ENCODE data around the gene HS3ST2. TPM values are rescaled to one million over a fixed set of nuclear protein-coding genes. Genes with fewer than 3 reads are reported as not detected.

HS3ST2 gene
- total and polyA plus RNA-seq, 2 experiments from 2014 or later = 0.17 TPM; not detected in 1

DNA sequence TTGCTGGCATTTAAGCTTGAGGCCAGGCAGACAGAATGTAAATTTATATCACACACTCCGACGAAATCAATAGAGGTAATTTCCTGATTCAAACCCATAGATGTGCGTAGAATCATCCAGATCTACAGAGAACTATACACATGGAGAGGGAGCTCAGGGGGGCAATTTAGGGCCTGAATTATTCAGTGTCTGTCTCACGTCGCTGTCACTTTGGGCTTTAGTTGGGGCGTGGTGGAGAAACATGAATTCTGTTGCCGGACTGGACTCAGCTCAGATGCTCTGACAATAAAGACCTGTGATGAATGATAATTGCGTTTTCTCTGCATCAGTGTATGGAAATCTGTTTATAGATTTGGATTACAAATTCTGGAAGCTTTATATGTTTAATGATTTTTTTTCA is 32.5 kb upstream of the HS3ST2 start:
- Histone ChIP-seq H3K9me3 (ENCODE audit: low read depth) (no peaks in the 10 kb centered on the region), H4K20me1 (ENCODE audit: insufficient read depth, poor library complexity, severe bottlenecking) (no peaks in the 10 kb centered on the region), H3K36me3 (replicated peaks; ENCODE audit: insufficient read depth, low read depth) (no peaks in the 10 kb centered on the region), H3K79me2 (no peaks in the 10 kb centered on the region), H3K4me1 (ENCODE audit: insufficient read depth) (no peaks in the 10 kb centered on the region), H3K4me3 (no peak overlapping the region), H3K4me2 (no peak overlapping the region), H3K27me3 (no peaks in the 10 kb centered on the region), H3K27ac (no peak overlapping the region), H3K9me2 (replicated peaks; ENCODE audit: insufficient read depth) (no peaks in the 10 kb centered on the region), H2AFZ (no peak overlapping the region)
- 76% methylated on average over 8 of the region's 8 CpGs for WGBS (ENCODE audit: low lambda C conversion rate, missing lambda C conversion rate)
- DNase-seq (ENCODE audit: low spot score) = no peak
- TF ChIP-seq, protein P1, sequence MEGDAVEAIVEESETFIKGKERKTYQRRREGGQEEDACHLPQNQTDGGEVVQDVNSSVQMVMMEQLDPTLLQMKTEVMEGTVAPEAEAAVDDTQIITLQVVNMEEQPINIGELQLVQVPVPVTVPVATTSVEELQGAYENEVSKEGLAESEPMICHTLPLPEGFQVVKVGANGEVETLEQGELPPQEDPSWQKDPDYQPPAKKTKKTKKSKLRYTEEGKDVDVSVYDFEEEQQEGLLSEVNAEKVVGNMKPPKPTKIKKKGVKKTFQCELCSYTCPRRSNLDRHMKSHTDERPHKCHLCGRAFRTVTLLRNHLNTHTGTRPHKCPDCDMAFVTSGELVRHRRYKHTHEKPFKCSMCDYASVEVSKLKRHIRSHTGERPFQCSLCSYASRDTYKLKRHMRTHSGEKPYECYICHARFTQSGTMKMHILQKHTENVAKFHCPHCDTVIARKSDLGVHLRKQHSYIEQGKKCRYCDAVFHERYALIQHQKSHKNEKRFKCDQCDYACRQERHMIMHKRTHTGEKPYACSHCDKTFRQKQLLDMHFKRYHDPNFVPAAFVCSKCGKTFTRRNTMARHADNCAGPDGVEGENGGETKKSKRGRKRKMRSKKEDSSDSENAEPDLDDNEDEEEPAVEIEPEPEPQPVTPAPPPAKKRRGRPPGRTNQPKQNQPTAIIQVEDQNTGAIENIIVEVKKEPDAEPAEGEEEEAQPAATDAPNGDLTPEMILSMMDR (IDR thresholded peaks at IDR 0.05; ENCODE audit: poor library complexity) = no peak

DNA sequence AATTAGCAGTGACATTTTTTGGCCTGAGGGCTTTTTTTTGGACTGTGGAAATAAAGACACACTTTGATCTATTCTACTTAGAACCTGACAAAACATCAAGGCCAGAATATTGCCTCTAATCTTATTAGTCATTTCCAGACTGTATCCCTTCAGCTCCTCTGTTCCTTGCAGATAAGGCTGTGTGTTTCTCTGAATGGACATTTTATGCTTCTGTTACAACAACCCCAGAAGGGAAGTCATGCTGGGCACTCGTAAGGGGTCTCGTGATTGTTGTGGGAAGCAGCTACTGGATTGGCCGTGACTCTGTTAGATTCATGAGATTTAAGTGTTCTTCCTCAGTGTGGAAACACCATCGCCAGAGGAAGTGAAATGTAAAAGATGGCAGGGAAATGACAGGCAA is 31.6 kb upstream of the HS3ST2 start:
- no peak overlapping the region for H3K4me2 ChIP-seq

DNA sequence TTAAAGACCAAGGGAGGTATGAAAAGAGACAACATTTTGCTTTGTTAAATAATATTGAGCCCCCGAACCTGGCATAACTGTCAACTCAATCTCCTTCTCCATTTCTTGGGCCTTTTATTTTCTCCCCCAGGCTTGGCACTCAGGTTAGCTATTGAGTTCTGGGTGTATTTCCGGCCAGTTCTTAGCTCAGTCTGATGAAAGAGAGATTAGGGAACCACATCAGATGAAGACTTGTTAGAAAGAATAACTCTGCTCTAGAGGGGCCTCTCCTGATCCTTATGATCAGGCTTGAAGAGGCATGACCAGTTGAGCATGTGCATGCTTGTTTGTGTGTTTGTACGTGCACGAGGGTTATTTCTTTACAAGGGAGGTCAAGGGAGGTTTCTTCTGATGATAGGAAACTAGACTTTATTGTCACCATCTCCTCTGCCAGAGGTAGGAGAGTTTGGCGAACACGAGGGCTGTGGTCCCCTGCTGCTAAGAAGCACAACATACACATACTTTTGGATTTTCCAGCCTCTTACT is 29.2 kb upstream of the HS3ST2 start:
- no peaks in the 10 kb centered on the region for H3K27me3 ChIP-seq
- no peaks in the 10 kb centered on the region for H3K9me3 ChIP-seq (ENCODE audit: low read depth)
- no peaks in the 10 kb centered on the region for H3K79me2 ChIP-seq
- no peak for DNase-seq (ENCODE audit: low spot score)
- H3K4me3 ChIP-seq = no peak overlapping the region
- H3K27ac ChIP-seq = no peak overlapping the region
- H4K20me1 ChIP-seq (ENCODE audit: insufficient read depth, poor library complexity, severe bottlenecking) = no peaks in the 10 kb centered on the region
- H3K4me2 ChIP-seq = no peak overlapping the region
- no peak overlapping the region for H2AFZ ChIP-seq
- no peaks in the 10 kb centered on the region for H3K9me2 ChIP-seq (replicated peaks; ENCODE audit: insufficient read depth)
- TF ChIP-seq EZH2phosphoT487 (IDR thresholded peaks at IDR 0.05; ENCODE audit: low read depth, severe bottlenecking, unreplicated experiment) (no peak), EZH2 (IDR thresholded peaks at IDR 0.05; ENCODE audit: borderline replicate concordance) (no peak)
- TF ChIP-seq, protein P1 (IDR thresholded peaks at IDR 0.05; ENCODE audit: poor library complexity) = no peak
- 82% methylated on average over 6 of the region's 6 CpGs for WGBS (ENCODE audit: low lambda C conversion rate, missing lambda C conversion rate)
- no peaks in the 10 kb centered on the region for H3K36me3 ChIP-seq (replicated peaks; ENCODE audit: insufficient read depth, low read depth)
- H3K4me1 ChIP-seq (ENCODE audit: insufficient read depth) = no peaks in the 10 kb centered on the region

More for the DNA sequence above, 31.6 kb upstream of the HS3ST2 start:
- H3K36me3 ChIP-seq (replicated peaks; ENCODE audit: insufficient read depth, low read depth) = no peaks in the 10 kb centered on the region
- 48% methylated on average over 4 of the region's 4 CpGs for WGBS (ENCODE audit: low lambda C conversion rate, missing lambda C conversion rate)
- DNase-seq (ENCODE audit: low spot score) = no peak
- no peaks in the 10 kb centered on the region for H3K27me3 ChIP-seq
- no peak overlapping the region for H3K27ac ChIP-seq
- no peaks in the 10 kb centered on the region for H3K9me3 ChIP-seq (ENCODE audit: low read depth)
- no peak overlapping the region for H3K4me3 ChIP-seq
- no peaks in the 10 kb centered on the region for H3K4me1 ChIP-seq (ENCODE audit: insufficient read depth)
- H4K20me1 ChIP-seq (ENCODE audit: insufficient read depth, poor library complexity, severe bottlenecking) = no peaks in the 10 kb centered on the region
- no peak for TF ChIP-seq EZH2phosphoT487 (IDR thresholded peaks at IDR 0.05; ENCODE audit: low read depth, severe bottlenecking, unreplicated experiment)
- TF ChIP-seq, protein P1 (IDR thresholded peaks at IDR 0.05; ENCODE audit: poor library complexity) = no peak
- TF ChIP-seq EZH2 (IDR thresholded peaks at IDR 0.05; ENCODE audit: borderline replicate concordance) = no peak
- H2AFZ ChIP-seq = no peak overlapping the region
- H3K9me2 ChIP-seq (replicated peaks; ENCODE audit: insufficient read depth) = no peaks in the 10 kb centered on the region
- H3K79me2 ChIP-seq = no peaks in the 10 kb centered on the region

DNA sequence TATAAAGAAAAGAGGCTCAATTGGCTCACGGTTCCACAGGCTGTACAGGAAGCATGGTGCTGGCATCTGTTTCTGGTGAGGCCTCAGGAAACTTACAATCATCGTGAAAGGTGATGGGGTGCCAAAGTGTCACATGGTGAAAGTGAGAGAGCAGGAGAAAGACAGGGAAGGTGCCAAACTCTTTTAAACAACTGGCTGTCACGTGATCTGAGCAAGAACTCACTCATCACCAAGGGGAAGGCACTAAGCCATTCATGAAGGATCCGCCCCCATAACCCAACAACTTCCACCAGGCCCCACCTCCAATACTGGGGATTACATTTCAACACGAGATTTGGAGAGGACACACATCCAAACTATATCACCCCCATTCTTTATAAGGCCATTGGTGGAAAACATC is 28.4 kb upstream of the HS3ST2 start:
- Histone ChIP-seq H3K9me3 (ENCODE audit: low read depth) (no peaks in the 10 kb centered on the region), H3K9me2 (replicated peaks; ENCODE audit: insufficient read depth) (no peaks in the 10 kb centered on the region), H3K4me1 (ENCODE audit: insufficient read depth) (no peaks in the 10 kb centered on the region), H2AFZ (no peak overlapping the region), H3K4me3 (no peak overlapping the region), H3K27ac (no peak overlapping the region), H3K27me3 (no peaks in the 10 kb centered on the region), H3K4me2 (no peak overlapping the region), H4K20me1 (ENCODE audit: insufficient read depth, poor library complexity, severe bottlenecking) (no peaks in the 10 kb centered on the region), H3K79me2 (no peaks in the 10 kb centered on the region), H3K36me3 (replicated peaks; ENCODE audit: insufficient read depth, low read depth) (no peaks in the 10 kb centered on the region)
- DNase-seq (ENCODE audit: low spot score) = no peak
- TF ChIP-seq, protein P1 (IDR thresholded peaks at IDR 0.05; ENCODE audit: poor library complexity) = no peak
- no peak for TF ChIP-seq EZH2phosphoT487 (IDR thresholded peaks at IDR 0.05; ENCODE audit: low read depth, severe bottlenecking, unreplicated experiment)
- no peak for TF ChIP-seq EZH2 (IDR thresholded peaks at IDR 0.05; ENCODE audit: borderline replicate concordance)
- whole genome bisulfite sequencing (ENCODE audit: low lambda C conversion rate, missing lambda C conversion rate) = 90% methylated on average over 5 of the region's 5 CpGs

All from hepatocyte (in vitro differentiated cells).